HG02610 (cell line): ENCODE data around the gene CEP85L.
"Not testable (repeated sequence)": the region's sequence is repeated elsewhere in the genome, so short reads cannot be mapped to it uniquely, and the experiment has no call there.

Experiments
- ATAC-seq: cut with Tn5 transposase; IDR thresholded peaks from one replicate; pipeline ENCODE4 v1.9.1; 2021; ENCODE audit warnings: mild to moderate bottlenecking, moderate library complexity; ENCODE audit not compliant: unreplicated experiment

Gene CEP85L

DNA sequence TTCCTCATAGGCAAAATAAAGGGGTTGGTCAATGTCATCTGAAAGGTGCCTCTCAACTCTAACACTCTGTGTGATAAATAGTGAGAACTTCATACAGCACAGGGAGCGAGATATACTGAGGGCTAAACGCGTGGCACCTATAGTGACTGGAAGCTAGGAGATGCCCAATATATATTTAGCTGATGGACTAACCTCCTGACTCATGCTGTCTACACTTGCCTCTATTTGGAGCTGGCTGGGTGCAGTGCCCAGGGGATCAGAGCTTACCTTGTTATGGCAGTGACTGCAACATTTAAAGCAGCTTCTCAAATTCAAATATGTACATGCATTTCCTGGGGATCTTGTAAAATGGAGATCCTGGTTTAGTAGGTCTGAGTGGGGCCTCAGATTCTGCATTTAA is 214.9 kb downstream of the CEP85L start:
- no peak for ATAC-seq

DNA sequence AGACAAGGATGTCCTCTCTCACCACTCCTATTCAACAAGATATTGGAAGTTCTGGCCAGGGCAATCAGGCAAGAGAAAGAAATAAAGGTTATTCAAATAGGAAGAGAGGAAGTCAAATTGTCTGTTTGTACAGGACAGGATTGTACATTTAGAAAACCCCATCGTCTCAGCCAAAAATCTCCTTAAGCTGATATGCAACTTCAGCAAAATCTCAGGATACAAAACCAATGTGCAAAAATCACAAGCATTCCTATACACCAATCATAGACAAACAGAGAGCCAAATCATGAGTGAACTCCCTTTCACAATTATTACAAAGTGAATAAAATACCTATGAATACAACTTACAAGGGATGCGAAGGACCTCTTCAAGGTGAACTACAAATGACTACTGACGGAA is 217.2 kb downstream of the CEP85L start:
- ATAC-seq: not testable (repeated sequence)

DNA sequence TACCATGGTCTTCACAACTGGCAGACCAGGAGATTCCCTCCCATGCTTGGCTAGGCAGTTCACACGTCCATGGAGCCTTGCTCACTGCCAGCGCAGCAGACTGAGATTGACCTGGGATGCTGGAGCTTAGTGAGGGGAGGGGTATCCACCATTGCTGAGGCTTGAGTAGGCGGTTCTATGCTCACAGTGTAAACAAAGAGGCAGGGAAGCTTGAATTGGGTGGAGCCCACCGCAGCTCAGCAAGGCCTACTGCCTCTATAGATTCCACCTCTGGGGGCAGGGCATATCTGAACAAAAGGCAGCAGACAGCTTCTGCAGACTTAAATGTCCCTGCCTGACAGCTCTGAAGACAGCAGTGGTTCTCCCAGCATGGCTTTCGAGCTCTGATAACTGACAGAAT is 230.1 kb downstream of the CEP85L start:
- ATAC-seq: not testable (repeated sequence)

DNA sequence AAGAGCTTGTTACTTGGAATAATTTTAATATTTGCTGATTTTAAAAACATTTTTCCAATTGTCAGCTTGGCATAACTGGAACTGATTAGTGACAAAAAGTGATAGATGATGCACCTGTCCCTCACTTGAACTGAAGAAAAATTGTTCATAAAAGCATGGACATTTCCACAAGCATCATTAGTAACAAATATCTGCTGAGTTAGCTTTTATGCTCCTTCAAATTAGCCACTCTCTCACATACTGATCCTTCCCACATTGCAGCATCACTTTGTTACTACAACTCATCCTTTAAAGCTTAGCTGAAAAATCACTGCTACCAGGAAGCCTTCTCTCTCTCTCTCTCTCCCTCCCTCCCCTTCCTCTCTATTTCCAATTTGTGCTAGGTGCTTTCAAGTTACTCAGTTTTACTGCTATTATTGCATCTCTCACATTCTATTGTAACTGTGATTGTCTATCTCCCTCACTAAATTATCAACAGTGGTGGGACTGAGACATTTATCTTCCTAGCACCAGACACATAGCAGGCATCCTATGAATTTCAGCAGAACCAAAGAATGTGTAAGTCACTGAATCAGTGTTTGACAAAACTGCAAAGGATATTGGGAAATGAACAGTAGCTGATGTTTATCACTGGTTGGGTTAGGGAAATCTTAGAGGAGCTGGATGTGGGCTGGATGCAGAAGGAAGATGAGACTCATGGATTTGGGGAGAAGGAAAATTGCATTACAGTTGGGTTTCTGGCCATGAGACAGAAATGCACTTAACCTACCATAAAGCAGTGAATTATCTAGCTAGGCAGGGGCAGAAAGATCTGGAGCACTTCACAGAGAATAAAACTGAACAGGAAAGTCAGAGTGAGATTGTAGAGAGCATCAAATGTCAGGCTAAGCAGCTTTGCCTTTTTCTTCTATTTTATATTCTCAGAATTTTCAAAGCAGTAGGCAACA is 231.7 kb downstream of the CEP85L start:
- ATAC-seq: no peak
